ENCODE data around the gene QPCT. TPM values are rescaled to one million over a fixed set of nuclear protein-coding genes. Genes with fewer than 3 reads are reported as not detected.

The QPCT gene
- total and polyA plus RNA-seq, 2 of the 4 experiments (the other 2 are of a cell fraction), result 1.9 to 2.2 TPM

- ChIA-PET POLR2A (ENCODE audit: unreplicated experiment) (no interaction called here), CTCF (no interaction called here)
- no peak overlapping the region for H3K4me3 ChIP-seq (ENCODE audit: insufficient read depth, low read depth, low read length)
- H4K20me1 ChIP-seq (ENCODE audit: insufficient read depth, low read length), result no peaks in the 10 kb centered on the region
- no peaks in the 10 kb centered on the region for H3K36me3 ChIP-seq (ENCODE audit: control insufficient read depth, insufficient read depth, low read length)
- H3K18ac ChIP-seq (ENCODE audit: low read depth, low read length), result no peak overlapping the region
- H3K14ac ChIP-seq (replicated peaks; ENCODE audit: low read depth, low read length), result no peak overlapping the region
- dilution Hi-C loops (cut with HindIII; ENCODE audit: low sequenced_read_pairs, unreplicated experiment), result no loop called here
- no peak overlapping the region for H2AK5ac ChIP-seq (ENCODE audit: low read depth, low read length)
- no peak overlapping the region for H2BK120ac ChIP-seq (ENCODE audit: low read depth, low read length)
- H3K4me2 ChIP-seq (ENCODE audit: low read depth, low read length), result no peak overlapping the region
- DNase-seq (no peak), ATAC-seq (ENCODE audit: low read depth) (no peak)
- in situ Hi-C loops (cut with MboI; ENCODE audit: low sequenced_read_pairs), result no loop called here
- WGBS, 2 experiments (ENCODE audit: extremely low coverage in 2 of 2, insufficient read length in 1 of 2), result no CpG with 5 or more reads among the region's 3 CpGs
- H3K9me3 ChIP-seq (ENCODE audit: control insufficient read depth, insufficient read depth, low read length), result no peaks in the 10 kb centered on the region
- no peak overlapping the region for H3K23ac ChIP-seq (ENCODE audit: low read depth, low read length)
- H2BK5ac ChIP-seq (ENCODE audit: low read depth, low read length, poor library complexity, severe bottlenecking), result no peak overlapping the region
- peaks cover 5% of the 10 kb centered on the region for H3K27me3 ChIP-seq (ENCODE audit: control insufficient read depth, insufficient read depth, low read length)
- no peak overlapping the region for H2BK15ac ChIP-seq (ENCODE audit: low read depth, low read length)
- no peak overlapping the region for H2BK20ac ChIP-seq (ENCODE audit: low read depth, low read length)
- H4K91ac ChIP-seq (ENCODE audit: insufficient read depth, low read depth, low read length), result no peak overlapping the region
- no TSS peak for BruUV-seq (replicated peaks)
- no peaks in the 10 kb centered on the region; the same call in 1 of the 2 replicates for H3K4me1 ChIP-seq (ENCODE audit: control insufficient read depth, insufficient read depth, low read length)
- H4K8ac ChIP-seq (ENCODE audit: low read depth in 2 of 2, low read length in 2 of 2), result no peak overlapping the region
- no peak overlapping the region for H3K56ac ChIP-seq (ENCODE audit: extremely low read depth, insufficient read depth, low read length)
- H3K4ac ChIP-seq (ENCODE audit: low read depth, low read length), result no peak overlapping the region
- H3K9ac ChIP-seq (ENCODE audit: low read depth, low read length), result no peak overlapping the region
- no peak overlapping the region for H3K27ac ChIP-seq (ENCODE audit: insufficient read depth, low read length)
- intact Hi-C loops (cut with micrococcal nuclease), result no loop called here
- H3K79me1 ChIP-seq (ENCODE audit: low read depth in 1 of 2, low read length in 2 of 2), result no peaks in the 10 kb centered on the region
- H2AFZ ChIP-seq (replicated peaks; ENCODE audit: low read length, poor library complexity), result no peak overlapping the region
- no peaks in the 10 kb centered on the region for H3K9me1 ChIP-seq (ENCODE audit: insufficient read depth, low read length)
- H2AK9ac ChIP-seq (replicated peaks; ENCODE audit: low read depth, low read length, poor library complexity), result no peak overlapping the region
- TF ChIP-seq POLR2A (IDR thresholded peaks at IDR 0.05; ENCODE audit: low read depth, low read length) (no peak), NFE2L2 (IDR thresholded peaks at IDR 0.05; ENCODE audit: low read depth, low read length) (no peak), ELK1 (IDR thresholded peaks at IDR 0.05; ENCODE audit: borderline replicate concordance, low read depth, low read length) (no peak), MXI1 (IDR thresholded peaks at IDR 0.05; ENCODE audit: borderline replicate concordance, low read depth, low read length) (no peak), MAFK (IDR thresholded peaks at IDR 0.05; ENCODE audit: low read depth, low read length) (no peak), RCOR1 (IDR thresholded peaks at IDR 0.05; ENCODE audit: insufficient replicate concordance, low read length) (no peak), BHLHE40 (IDR thresholded peaks at IDR 0.05; ENCODE audit: low read depth, low read length) (no peak), CEBPB (IDR thresholded peaks at IDR 0.05; ENCODE audit: low read depth, low read length) (no peak), SMC3 (IDR thresholded peaks at IDR 0.05; ENCODE audit: low read depth, low read length) (no peak), CTCF (conservative IDR thresholded peaks at IDR 0.05; ENCODE audit: low read depth, low read length) (no peak), RAD21 (IDR thresholded peaks at IDR 0.05; ENCODE audit: low read length) (no peak), FOS (IDR thresholded peaks at IDR 0.05; ENCODE audit: low read depth, low read length) (no peak), CHD1 (IDR thresholded peaks at IDR 0.05; ENCODE audit: low read depth, low read length) (no peak), RFX5 (IDR thresholded peaks at IDR 0.05; ENCODE audit: low read depth, low read length) (no peak), MAZ (IDR thresholded peaks at IDR 0.05; ENCODE audit: borderline replicate concordance, low read depth, low read length) (no peak), USF2 (IDR thresholded peaks at IDR 0.05; ENCODE audit: low read depth, low read length) (no peak)
- no peak overlapping the region for H4K5ac ChIP-seq (ENCODE audit: low read depth, low read length)
Observed at GRCh38 chr2:37349231-37349860, 4.9 kb downstream of the QPCT start.

Measured in IMR-90 (cell line).